ENCODE results near the gene ZFHX3.

ZFHX3 gene

GRCh38 chr16:72894293-72895151 is 153.4 kb downstream of the ZFHX3 start:
- no peak for DNase-seq

DNA sequence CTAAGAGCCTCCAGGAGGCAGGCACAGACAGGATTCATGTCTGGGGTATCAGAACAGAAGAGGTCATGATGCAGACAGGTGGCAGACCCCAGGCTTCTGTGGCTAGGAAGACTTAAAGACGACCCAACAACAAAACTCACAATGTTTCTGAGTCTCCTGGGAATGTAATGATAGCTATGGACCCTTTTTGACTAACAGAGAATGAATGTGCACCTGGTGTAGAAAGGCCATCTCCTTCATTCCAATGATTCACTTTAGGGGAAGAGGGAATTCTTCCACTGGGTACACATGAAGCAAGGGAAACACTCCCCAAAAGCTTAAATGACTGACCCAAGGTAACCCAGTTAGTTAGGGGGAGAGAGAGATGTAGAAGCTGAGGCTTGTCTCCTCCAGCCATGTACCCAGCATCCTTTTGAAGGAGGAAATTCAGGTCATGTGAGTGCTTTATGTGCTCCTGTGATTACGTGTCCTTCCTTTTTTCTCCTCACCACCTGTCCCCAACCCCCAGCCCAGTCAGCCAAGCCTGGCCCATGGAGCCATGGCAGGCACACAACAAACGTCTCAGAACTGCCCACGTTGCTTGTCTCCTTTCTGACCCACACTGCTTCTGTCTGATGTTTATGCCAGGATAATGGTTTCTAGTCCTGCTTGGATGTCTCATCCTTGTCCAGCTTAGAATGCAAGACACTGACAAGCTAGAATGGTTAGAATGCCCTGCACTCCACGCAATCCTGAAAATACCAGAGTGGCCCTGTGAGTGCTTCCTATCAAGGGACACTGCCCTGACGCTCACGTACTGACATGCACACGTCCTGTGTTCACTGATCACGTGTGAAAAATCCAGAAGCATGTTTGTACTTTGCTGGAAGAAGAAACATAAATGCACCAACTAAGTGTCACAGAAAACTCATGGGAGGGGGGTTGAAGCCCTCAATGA is 156.4 kb downstream of the ZFHX3 start:
- no peak for DNase-seq

DNA sequence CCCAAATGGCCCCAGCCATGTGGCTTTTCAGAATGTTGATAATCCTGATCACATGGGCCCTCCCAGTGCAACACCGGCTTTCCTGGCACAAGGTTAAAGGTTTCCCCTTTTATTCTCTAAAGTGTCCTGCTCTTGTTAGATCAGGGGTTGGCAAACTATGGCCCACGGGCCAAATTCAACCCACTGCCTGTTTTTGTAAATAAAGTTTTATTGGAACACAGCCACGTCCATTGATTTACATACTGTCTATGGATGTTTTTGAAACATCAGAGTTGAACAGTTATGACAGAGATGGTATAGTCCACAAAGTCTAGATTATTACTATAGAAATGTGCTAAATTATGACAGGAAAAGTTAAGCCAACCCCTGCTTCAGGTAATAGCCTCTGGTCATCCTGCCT is 157.3 kb downstream of the ZFHX3 start:
- no peak for DNase-seq

- no peak for DNase-seq
Measured at GRCh38 chr16:72889616-72890582, 158.0 kb downstream of the ZFHX3 start.

DNA sequence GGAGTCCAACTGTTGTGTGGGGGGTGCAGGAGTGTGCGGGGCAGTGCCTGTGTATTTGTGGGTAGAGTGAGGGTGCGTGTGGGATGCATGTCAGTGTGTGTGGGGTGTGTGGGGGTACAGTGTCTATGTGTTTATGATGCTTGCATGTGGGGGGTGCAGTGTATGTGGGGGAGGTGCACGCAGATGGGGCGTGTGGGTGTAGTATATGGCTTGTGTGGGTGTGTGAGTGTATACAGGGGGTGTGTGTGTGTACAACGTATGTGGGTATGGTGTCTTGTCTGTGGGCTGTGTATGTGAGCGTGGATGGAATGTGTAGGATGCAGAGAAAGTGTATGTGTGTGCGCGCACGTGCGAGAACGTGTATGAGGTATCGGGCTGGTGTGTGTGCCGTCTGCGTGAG is 160.4 kb downstream of the ZFHX3 start:
- no peak for DNase-seq

GRCh38 chr16:72886346-72886974 is 161.5 kb downstream of the ZFHX3 start:
- DNase-seq, result no peak

DNA sequence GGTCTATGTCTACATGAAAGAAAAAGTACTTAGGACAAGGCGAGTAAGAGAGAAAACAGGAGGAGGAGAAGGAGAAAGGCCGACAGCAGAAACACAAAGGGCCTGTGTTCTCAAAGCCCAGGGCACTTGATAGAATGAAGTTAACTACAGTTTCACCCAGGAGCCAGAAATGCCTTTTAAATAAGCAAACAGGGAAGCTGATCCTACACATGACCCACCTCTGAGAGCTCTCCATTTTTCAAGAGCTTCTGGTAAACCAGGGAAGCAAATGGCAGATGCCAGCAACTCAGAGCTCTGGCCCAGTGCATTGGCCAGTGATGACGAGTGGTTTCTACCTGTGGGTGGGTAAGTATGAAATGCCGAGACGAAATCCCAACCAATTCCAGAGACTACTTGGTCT is 163.4 kb downstream of the ZFHX3 start:
- DNase-seq, result no peak

DNA sequence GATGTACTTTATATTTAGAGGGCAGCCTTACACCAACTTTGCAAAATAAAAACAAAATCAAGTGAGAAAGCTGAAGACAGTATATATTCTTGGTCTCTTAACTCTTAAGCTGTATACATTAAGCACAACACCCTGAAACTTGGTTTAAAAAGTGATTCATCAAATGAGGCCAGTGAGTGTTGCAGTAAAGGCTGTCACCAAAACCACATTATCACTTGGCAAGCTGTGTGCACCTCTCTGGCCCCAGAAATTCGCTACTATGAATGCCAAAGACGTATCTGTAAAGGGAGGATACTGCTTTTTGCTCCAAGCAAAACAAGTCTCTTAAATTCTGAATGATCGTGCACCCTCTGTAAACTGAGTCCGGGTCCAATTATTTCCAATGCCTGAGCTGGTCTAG is 163.9 kb downstream of the ZFHX3 start:
- DNase-seq, result no peak

DNA sequence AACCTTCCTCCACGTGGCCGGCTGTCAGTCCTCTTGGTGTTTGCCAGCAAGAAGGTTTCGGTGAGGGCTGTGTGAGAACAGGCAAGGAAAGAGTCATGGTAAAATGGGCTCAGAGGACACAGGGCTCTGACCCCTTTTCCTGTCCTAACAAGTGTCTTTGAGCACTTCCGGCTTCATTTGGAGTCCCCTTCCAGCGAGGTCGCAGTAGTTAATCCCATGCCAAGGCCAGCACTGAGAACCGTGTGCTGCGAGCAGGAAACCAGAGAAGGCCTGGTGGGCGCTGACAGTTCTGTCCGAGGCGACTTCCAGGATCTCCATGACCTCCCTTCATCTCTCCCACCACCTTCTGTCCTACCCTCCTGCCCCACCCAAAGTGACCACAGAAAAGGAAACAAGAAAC is 168.1 kb downstream of the ZFHX3 start:
- DNase-seq, result no peak

GRCh38 chr16:72878301-72879269 is 169.3 kb downstream of the ZFHX3 start:
- no peak for DNase-seq

DNA sequence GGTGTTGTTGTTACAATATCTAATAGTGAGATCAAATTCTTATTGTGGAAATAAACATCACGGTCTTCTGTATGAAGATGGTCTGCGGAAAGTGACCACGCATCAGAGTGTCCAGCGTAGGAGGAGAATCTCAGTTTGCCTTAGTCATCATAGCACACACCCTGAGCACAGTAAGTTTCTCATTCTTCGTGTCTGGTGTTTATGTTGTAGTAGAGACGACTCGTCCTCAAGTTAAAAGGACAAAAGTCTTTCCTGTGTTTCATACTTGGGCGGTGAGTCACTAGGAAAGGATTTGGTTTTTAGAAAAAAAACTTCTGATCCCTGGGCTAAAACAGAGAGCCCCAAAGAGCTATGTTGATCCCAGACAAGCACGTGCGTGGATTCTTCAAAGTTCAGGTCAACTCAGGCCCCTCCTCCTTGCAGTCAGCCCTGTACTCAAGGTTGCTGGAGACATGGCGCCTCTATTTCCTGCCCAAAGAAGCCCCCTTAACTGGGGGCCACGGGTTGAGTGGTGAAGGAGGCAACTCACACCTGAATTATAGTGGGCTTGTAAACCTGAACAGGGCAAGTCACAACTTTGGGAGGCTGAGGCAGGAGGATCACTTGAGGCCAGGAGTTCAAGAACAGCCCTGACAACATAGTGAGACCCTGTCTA is 170.4 kb downstream of the ZFHX3 start:
- DNase-seq, result no peak

DNA sequence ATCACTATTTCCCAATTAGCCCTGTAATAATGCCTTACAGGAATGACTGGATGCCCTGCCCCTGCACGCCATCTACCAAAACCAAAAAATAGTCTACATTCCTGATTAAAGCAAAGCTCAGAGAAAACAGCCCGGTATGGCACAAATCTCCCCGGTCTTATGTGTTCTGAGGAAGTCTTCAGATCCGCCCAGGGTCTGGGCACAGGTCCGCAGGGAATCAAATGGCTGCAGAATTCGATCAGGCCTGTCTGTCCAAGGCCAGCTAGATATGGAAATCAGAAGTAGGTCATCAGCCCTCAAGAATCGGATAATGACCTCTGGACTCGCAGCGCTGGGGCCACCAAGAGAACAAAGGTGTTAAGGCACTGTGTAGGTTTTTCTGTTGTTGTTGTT is 171.0 kb downstream of the ZFHX3 start:
- DNase-seq, result no peak

DNA sequence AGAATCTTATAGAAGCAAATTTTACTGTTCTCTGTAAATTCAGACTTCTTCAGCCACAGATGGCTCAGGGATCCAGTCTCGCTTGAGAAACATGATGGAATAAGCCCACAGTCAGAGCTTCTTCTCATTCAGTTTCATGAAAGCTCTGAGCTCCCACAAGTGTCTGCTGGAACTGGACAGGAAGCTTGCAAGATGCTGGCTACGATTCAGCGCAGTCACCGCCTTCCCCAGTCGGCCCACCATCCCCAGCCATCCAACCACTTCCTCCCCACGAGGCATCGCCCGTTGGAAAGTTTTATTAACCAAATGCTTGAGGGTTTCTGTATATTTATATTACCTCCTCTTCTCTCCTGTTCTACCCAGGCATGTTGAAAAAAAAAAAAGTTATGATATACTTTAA is 171.7 kb downstream of the ZFHX3 start:
- DNase-seq, result peak in 1 of 2 donors; percentile 51

GRCh38 chr16:72875291-72876031 is 172.5 kb downstream of the ZFHX3 start:
- no peak for DNase-seq

DNA sequence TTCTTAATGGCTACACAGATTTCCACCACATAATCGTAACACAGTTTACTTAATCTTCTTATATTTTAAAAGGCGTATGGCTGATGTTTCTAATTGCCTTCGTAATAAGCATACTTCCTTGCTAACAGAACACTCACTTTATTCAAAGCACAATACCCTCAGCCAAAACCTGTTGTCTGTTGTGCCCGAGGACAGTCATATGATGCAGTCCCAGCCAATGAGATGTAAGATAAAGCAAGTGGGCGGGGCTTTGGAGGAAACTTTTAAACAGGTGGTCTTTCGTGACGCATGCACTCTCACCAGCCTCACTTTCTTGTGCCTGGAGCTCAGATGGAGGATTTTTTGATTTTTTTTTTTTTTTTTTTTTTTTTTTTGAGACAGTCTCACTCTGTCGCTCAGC is 174.1 kb downstream of the ZFHX3 start:
- DNase-seq, result no peak

DNA sequence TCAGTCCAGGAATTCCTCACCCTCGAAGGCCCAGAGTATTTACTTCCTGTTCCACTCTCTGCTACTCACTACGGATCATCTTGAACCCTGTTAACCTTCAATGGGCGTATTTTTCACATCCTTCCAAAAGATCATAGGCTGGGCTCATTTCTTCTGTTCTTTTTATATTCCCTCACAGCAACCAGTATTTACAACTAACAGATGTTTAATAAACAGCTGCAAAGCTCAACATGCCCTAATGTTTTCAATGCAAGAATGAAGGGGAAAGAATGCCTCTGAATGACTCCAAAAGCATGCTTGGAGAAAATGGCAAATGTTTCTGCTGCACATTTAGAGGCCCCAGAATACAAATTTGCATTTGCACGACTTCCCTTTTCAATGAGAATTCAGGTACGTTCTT is 174.9 kb downstream of the ZFHX3 start:
- DNase-seq, result no peak

DNA sequence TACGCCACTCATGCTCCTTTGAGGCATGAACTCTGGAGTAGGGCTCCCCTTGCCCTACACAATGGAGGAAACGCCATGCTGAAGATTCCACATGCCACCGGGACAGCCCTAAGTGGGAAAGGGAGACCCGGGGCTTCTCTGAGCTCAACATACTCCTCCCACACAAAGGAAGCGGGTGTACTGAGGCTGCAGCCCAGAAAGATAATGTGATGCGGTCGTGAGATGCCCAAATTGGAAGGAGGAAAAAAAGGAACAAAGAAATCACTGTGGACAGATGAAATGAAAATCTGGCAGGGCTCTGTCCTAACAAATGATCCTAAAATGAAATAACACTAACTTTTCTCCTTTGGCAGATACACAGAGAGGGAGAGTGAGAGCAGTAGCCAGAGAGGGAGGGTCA is 182.1 kb downstream of the ZFHX3 start:
- DNase-seq, result no peak

GRCh38 chr16:72865258-72865657 is 182.7 kb downstream of the ZFHX3 start:
- DNase-seq, result no peak

DNA sequence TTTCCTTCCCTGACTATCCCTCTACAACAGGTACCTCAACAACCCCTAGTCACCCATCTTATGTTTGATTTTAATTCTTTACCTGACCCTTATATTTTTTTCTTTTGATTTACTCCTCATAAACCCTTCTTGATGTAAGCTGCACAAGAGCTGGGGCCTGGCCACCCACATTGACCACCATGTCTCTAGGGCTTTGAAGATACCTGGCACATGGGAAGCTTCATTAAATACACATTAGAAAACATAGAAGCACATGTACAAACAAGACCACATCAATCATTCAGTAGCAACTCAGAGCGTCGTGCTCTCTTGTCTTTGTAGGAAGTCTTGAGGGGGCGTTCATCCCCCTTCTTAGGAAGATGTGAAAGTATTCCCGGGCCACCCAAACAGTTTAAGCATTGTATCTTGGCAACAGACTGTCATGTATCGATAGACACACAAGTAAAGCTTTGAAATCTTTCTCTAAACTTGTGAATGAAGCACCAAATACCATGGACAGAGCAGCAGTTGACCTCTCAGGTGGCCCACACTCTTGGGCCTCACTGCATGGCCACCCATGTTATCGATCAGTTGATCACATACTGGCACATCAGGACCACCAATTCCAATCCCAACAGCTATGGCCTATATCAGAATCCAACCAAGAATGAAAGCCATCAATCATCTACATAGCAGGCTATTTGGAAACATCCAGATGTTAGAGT is 183.6 kb downstream of the ZFHX3 start:
- no peak for DNase-seq
